Endothelial cell of umbilical vein (primary cell): Measurements from ENCODE around the gene TMEM51. TPM values are rescaled to one million over a fixed set of nuclear protein-coding genes. Genes with fewer than 3 reads are reported as not detected.

ENCODE experiments used
- BruUV-seq: library from RNA; stranded (reverse); fragments of 400-500 nt; replicated peaks from 2 replicates; lab custom pipeline; 2021; lab: Mats Ljungman, UMichigan
- CTCF ChIA-PET: fragments of 300-600, 350-600 bp; sonication (Branson Sonifier 250); formaldehyde crosslinking; loops from one replicate; lab custom pipeline; 2021; ENCODE audit warnings: antibody characterized with exemption, inconsistent platforms; lab: Charles Lee
- POLR2A ChIA-PET: fragments of 300-600, 350-600 bp; sonication (Branson Sonifier 250); formaldehyde crosslinking; loops from one replicate; lab custom pipeline; 2021; ENCODE audit warnings: antibody characterized with exemption, inconsistent platforms; lab: Charles Lee
- DNase-seq: peaks from one replicate; pipeline ENCODE4 v3.0.0-alpha.2; 2011; ENCODE audit warnings: low read depth, low spot score
- FAIRE-seq: peaks from 2 replicates; lab custom pipeline; 2011; peaks lifted over from hg19 to GRCh38; lab: Jason Lieb, UNC
- H2AFZ ChIP-seq: 2 replicates; pipeline ENCODE4 v1.6.0; 2012; ENCODE audit warnings: low read depth, low read length, control low read depth, inconsistent platforms
- H3K27ac ChIP-seq: 2 replicates; pipeline ENCODE4 v1.5.1; 2011; ENCODE audit warnings: low read depth, mild to moderate bottlenecking, control low read depth, low read length, moderate library complexity; ENCODE audit not compliant: insufficient read depth
- H3K27me3 ChIP-seq, 2 experiments: 2 replicates each; pipeline versions ENCODE4 v1.6.0 to v1.6.1; 2011; ENCODE audit warnings: low read length in 2 of 2, mixed read lengths in 1 of 2; ENCODE audit not compliant: control insufficient read depth in 2 of 2, insufficient read depth in 2 of 2
- H3K36me3 ChIP-seq, 2 experiments: 2 replicates in 1 of 2; 3 replicates in 1 of 2; pipeline ENCODE4 v1.5.1; 2011; ENCODE audit warnings: low read length in 2 of 2, mild to moderate bottlenecking in 1 of 2, moderate library complexity in 1 of 2; ENCODE audit not compliant: control insufficient read depth in 2 of 2, insufficient read depth in 2 of 2; ENCODE audit errors: extremely low read depth in 1 of 2
- H3K4me1 ChIP-seq: 3 replicates; pipeline ENCODE4 v1.5.1; 2011; ENCODE audit warnings: mild to moderate bottlenecking, low read length; ENCODE audit not compliant: control insufficient read depth, insufficient read depth; ENCODE audit errors: extremely low read depth
- H3K4me2 ChIP-seq: 2 replicates; pipeline ENCODE4 v1.6.1; 2011; ENCODE audit warnings: low read length, control low read depth, mixed read lengths; ENCODE audit not compliant: insufficient read depth
- H3K4me3 ChIP-seq, 3 experiments: fragments of 200-600 bp in 1 of 3; sonication (generic), shearing (Covaris generic) in 1 of 3; replicated peaks in 1 of 3; 2 replicates each; pipeline ENCODE4 v1.5.1; 2011 to 2016; ENCODE audit warnings: control low read depth in 3 of 3, low read length in 3 of 3, mild to moderate bottlenecking in 2 of 3, inconsistent platforms in 1 of 3, low read depth in 1 of 3, moderate library complexity in 1 of 3; ENCODE audit not compliant: insufficient read depth in 1 of 3
- H3K79me2 ChIP-seq: 2 replicates; pipeline ENCODE4 v1.6.0; 2012; ENCODE audit warnings: low read length, inconsistent platforms; ENCODE audit not compliant: control insufficient read depth, insufficient read depth
- H3K9ac ChIP-seq: replicated peaks from 2 replicates; pipeline ENCODE3; 2011; ENCODE audit warnings: low read length, control low read depth; ENCODE audit not compliant: insufficient read depth; ENCODE audit errors: extremely low read depth
- H3K9me1 ChIP-seq: replicated peaks from 3 replicates; pipeline ENCODE4 v1.6.0; 2011; ENCODE audit warnings: mild to moderate bottlenecking, low read length; ENCODE audit not compliant: control insufficient read depth, insufficient read depth; ENCODE audit errors: extremely low read depth
- H3K9me3 ChIP-seq: replicated peaks from 2 replicates; pipeline ENCODE4 v1.5.1; 2012; ENCODE audit warnings: low read length, inconsistent platforms; ENCODE audit not compliant: control insufficient read depth, insufficient read depth
- H4K20me1 ChIP-seq: replicated peaks from 2 replicates; pipeline ENCODE3; 2011; ENCODE audit warnings: mild to moderate bottlenecking, low read length; ENCODE audit not compliant: control insufficient read depth, insufficient read depth; ENCODE audit errors: extremely low read depth
- EZH2 ChIP-seq: IDR thresholded peaks from 2 replicates; pipeline ENCODE4 v1.6.1; 2012; ENCODE audit warnings: borderline replicate concordance, low read depth, mild to moderate bottlenecking, moderate library complexity, low read length, inconsistent platforms; ENCODE audit not compliant: severe bottlenecking
- FOS ChIP-seq: IDR thresholded peaks from 2 replicates; pipeline ENCODE4 v1.6.1; 2011; ENCODE audit warnings: mild to moderate bottlenecking, low read length, moderate library complexity, borderline replicate concordance; ENCODE audit not compliant: insufficient read depth
- GATA2 ChIP-seq: IDR thresholded peaks from 2 replicates; pipeline ENCODE4 v1.7.0; 2011; ENCODE audit warnings: low read depth, mild to moderate bottlenecking, moderate library complexity, mixed read lengths, low read length; ENCODE audit not compliant: insufficient read length, insufficient read depth
- JUN ChIP-seq: IDR thresholded peaks from 2 replicates; pipeline ENCODE4 v1.6.1; 2011; ENCODE audit warnings: borderline replicate concordance, low read depth; ENCODE audit not compliant: insufficient read length, insufficient read depth
- MYC ChIP-seq: IDR thresholded peaks from one replicate; pipeline ENCODE4 v1.6.1; 2011; ENCODE audit warnings: mild to moderate bottlenecking, low read depth, low read length
- POLR2A ChIP-seq: IDR thresholded peaks from 2 replicates; pipeline ENCODE4 v1.6.1; 2012; ENCODE audit warnings: low read depth, mild to moderate bottlenecking, control low read depth, low read length
- POLR2AphosphoS5 ChIP-seq: IDR thresholded peaks from 2 replicates; pipeline ENCODE4 v1.6.1; 2012; ENCODE audit warnings: low read depth, mild to moderate bottlenecking, control low read depth, low read length, moderate library complexity; ENCODE audit not compliant: insufficient read depth
- dilution Hi-C: fragments of 300-500 bp; cut with MboI; formaldehyde crosslinking; loops from one replicate; pipeline ENCODE4 v1.15.0; 2019; ENCODE audit warnings: low sequenced_read_pairs; ENCODE audit not compliant: extremely low pct_ligation_motif_present
- intact Hi-C: fragments of 100-400 bp; cut with micrococcal nuclease; formaldehyde crosslinking; loops from one replicate; pipeline ENCODE4 v1.10.0; 2022
- polyA plus RNA-seq, 4 experiments: library from polyadenylated mRNA; depleted of rRNA in 3 of 4; stranded (reverse) in 3 of 4; unstranded in 1 of 4; fragments of >200 nt; gene quantifications; 2 replicates each; pipeline versions ENCODE4 v1.2.1 to v1.2.3, GENCODE V29; 2011 to 2012; ENCODE audit warnings: missing spikeins in 1 of 4
- total RNA-seq: library from RNA; stranded (reverse); gene quantifications from 2 replicates; pipeline ENCODE4 v1.2.3, GENCODE V29; 2021
- TF ChIP-seq, protein P1 (sequence below): IDR thresholded peaks from 2 replicates; pipeline ENCODE4 v1.6.1; 2011; ENCODE audit not compliant: insufficient read depth, insufficient read length
- TF ChIP-seq, protein P2 (sequence below), 2 donors: IDR thresholded peaks; 1 replicate in 1 of 2; 2 replicates in 1 of 2; pipeline ENCODE4 v1.5.1; 2011; ENCODE audit warnings: low read length in 2 of 2, mild to moderate bottlenecking in 2 of 2, moderate library complexity in 2 of 2, control low read depth in 1 of 2, inconsistent platforms in 1 of 2, low read depth in 1 of 2; ENCODE audit not compliant: insufficient read depth in 1 of 2; ENCODE audit errors: extremely low read depth in 1 of 2

The TMEM51 gene
- total and polyA plus RNA-seq, 2 donors (not counting 3 experiments of a cell fraction or from before 2014, with no cell fraction given): 13.7 to 13.9 TPM

DNA sequence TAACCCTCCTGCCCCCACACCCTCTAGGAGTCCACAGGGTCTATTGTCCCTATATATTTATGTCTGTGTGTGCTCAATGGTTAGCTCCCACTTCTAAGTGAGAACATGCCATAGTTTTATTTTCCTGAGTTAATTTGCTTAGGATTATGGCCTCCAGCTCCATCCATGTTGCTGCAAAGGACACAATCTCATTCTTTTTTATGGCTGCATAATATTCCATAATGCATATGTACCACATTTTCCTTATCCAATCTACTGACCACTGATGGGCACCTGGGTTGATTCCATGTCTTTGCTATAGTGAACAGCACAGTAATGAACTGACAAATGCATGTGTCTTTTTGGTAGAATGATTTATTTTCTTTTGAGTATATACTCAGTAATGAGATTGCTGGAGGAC lies 80.1 kb downstream of the TMEM51 start:
- H2AFZ ChIP-seq: no peak overlapping the region
- H3K9ac ChIP-seq: no peak overlapping the region
- no peak for DNase-seq
- ChIA-PET POLR2A (no interaction called here), CTCF (no interaction called here)
- intact Hi-C loops: no loop called here
- no peaks in the 10 kb centered on the region for H3K36me3 ChIP-seq
- FAIRE-seq: no peak
- no peak overlapping the region for H3K27ac ChIP-seq
- no peaks in the 10 kb centered on the region for H3K9me1 ChIP-seq
- H3K79me2 ChIP-seq: no peaks in the 10 kb centered on the region
- H3K27me3 ChIP-seq: no peaks in the 10 kb centered on the region
- no peaks in the 10 kb centered on the region for H3K9me3 ChIP-seq
- TF ChIP-seq, protein P1, sequence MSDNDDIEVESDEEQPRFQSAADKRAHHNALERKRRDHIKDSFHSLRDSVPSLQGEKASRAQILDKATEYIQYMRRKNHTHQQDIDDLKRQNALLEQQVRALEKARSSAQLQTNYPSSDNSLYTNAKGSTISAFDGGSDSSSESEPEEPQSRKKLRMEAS: no peak
- no peak for TF ChIP-seq JUN
- no peak for TF ChIP-seq GATA2
- H3K4me1 ChIP-seq: no peaks in the 10 kb centered on the region
- H4K20me1 ChIP-seq: no peaks in the 10 kb centered on the region
- H3K4me2 ChIP-seq: no peak overlapping the region
- no TSS peak for BruUV-seq
- dilution Hi-C loops: no loop called here
- H3K4me3 ChIP-seq: no peak overlapping the region

DNA sequence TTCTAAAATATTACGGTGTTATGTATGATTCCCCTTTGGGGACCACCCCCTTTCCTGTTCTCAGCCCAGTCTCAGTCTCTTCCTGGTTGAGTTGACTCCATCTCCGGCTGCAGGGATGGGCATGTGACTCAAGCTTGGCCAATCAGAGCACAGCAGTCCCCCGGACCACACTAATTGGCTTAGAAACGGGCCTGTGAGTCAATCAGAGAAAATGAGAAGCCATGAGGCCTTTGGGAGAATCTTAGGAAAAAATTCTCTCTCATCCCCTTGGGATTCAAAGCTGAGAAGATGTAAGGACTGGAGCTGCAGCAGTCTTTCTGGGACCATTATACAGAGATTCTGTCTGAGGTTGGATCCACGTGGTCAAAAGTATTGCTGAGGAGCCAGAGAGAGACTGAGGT lies 82.8 kb downstream of the TMEM51 start:
- H3K4me1 ChIP-seq: no peaks in the 10 kb centered on the region
- no peak overlapping the region for H2AFZ ChIP-seq
- DNase-seq (no peak), FAIRE-seq (no peak)
- H3K9ac ChIP-seq: no peak overlapping the region
- no peaks in the 10 kb centered on the region for H3K9me1 ChIP-seq
- dilution Hi-C loops (no loop called here), intact Hi-C loops (no loop called here)
- no peaks in the 10 kb centered on the region for H3K79me2 ChIP-seq
- H3K27me3 ChIP-seq: no peaks in the 10 kb centered on the region
- H3K4me3 ChIP-seq: no peak overlapping the region
- POLR2A ChIA-PET: no interaction called here
- no TSS peak for BruUV-seq
- no peaks in the 10 kb centered on the region for H3K9me3 ChIP-seq
- CTCF ChIA-PET: no interaction called here
- TF ChIP-seq JUN (no peak), POLR2AphosphoS5 (no peak), GATA2 (no peak), EZH2 (no peak), POLR2A (no peak), FOS (no peak), MYC (no peak)
- TF ChIP-seq, protein P2, sequence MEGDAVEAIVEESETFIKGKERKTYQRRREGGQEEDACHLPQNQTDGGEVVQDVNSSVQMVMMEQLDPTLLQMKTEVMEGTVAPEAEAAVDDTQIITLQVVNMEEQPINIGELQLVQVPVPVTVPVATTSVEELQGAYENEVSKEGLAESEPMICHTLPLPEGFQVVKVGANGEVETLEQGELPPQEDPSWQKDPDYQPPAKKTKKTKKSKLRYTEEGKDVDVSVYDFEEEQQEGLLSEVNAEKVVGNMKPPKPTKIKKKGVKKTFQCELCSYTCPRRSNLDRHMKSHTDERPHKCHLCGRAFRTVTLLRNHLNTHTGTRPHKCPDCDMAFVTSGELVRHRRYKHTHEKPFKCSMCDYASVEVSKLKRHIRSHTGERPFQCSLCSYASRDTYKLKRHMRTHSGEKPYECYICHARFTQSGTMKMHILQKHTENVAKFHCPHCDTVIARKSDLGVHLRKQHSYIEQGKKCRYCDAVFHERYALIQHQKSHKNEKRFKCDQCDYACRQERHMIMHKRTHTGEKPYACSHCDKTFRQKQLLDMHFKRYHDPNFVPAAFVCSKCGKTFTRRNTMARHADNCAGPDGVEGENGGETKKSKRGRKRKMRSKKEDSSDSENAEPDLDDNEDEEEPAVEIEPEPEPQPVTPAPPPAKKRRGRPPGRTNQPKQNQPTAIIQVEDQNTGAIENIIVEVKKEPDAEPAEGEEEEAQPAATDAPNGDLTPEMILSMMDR (IDR thresholded peaks at IDR 0.05; ENCODE audit: extremely low read depth in 1 of 2, insufficient read depth in 1 of 2, low read depth in 1 of 2, low read length in 2 of 2): no peak
- TF ChIP-seq, protein P1: no peak
- H4K20me1 ChIP-seq: no peaks in the 10 kb centered on the region
- H3K27ac ChIP-seq: no peak overlapping the region
- no peaks in the 10 kb centered on the region for H3K36me3 ChIP-seq
- H3K4me2 ChIP-seq: no peak overlapping the region
